H1 (cell line): Measurements from ENCODE around the gene MVD. TPM values are rescaled to one million over a fixed set of nuclear protein-coding genes. Genes with fewer than 3 reads are reported as not detected.

Experiments
- CTCF ChIA-PET: fragments of 300-600 bp; sonication (Branson Sonifier 250); formaldehyde crosslinking; loops from one replicate; lab custom pipeline; 2021; ENCODE audit not compliant: partially characterized antibody; lab: Charles Lee
- POLR2A ChIA-PET: fragments of 300-600 bp; sonication (Branson Sonifier 250); formaldehyde crosslinking; loops from one replicate; lab custom pipeline; 2021; ENCODE audit warnings: inconsistent platforms; ENCODE audit not compliant: partially characterized antibody; lab: Charles Lee
- DNase-seq, 2 experiments: peaks; one replicate each; pipeline versions ENCODE4 v3.0.0 to v3.0.0-alpha.2; 2010 to 2022; ENCODE audit warnings: low spot score in 2 of 2, low read depth in 1 of 2, mixed read lengths in 1 of 2
- FAIRE-seq: peaks from 2 replicates; lab custom pipeline; 2011; peaks lifted over from hg19 to GRCh38; lab: Jason Lieb, UNC
- H2AFZ ChIP-seq: 2 replicates; pipeline ENCODE4 v1.8.1; 2012; ENCODE audit warnings: low read length, inconsistent platforms
- H2AK5ac ChIP-seq: 2 replicates; pipeline ENCODE4 v1.6.1; 2013; ENCODE audit warnings: low read depth, low read length
- H2BK120ac ChIP-seq: replicated peaks from 2 replicates; pipeline ENCODE3; 2013; ENCODE audit warnings: low read depth, low read length, inconsistent platforms
- H2BK12ac ChIP-seq: 2 replicates; pipeline ENCODE4 v1.6.1; 2013; ENCODE audit warnings: low read depth, low read length
- H2BK15ac ChIP-seq: 2 replicates; pipeline ENCODE4 v1.6.1; 2013; ENCODE audit warnings: low read length
- H2BK20ac ChIP-seq: 2 replicates; pipeline ENCODE4 v1.6.1; 2013; ENCODE audit warnings: low read length
- H2BK5ac ChIP-seq: 2 replicates; pipeline ENCODE4 v1.6.1; 2013; ENCODE audit warnings: low read depth, low read length
- H3K14ac ChIP-seq: 2 replicates; pipeline ENCODE4 v1.6.1; 2013; ENCODE audit warnings: inconsistent platforms; ENCODE audit not compliant: insufficient read length
- H3K18ac ChIP-seq: 2 replicates; pipeline ENCODE4 v1.6.1; 2013; ENCODE audit warnings: low read length; ENCODE audit errors: extremely low read depth
- H3K23ac ChIP-seq: 2 replicates; pipeline ENCODE4 v1.6.1; 2013; ENCODE audit warnings: inconsistent platforms; ENCODE audit not compliant: insufficient read length
- H3K23me2 ChIP-seq: 2 replicates; pipeline ENCODE4 v1.6.1; 2013; ENCODE audit warnings: low read depth, low read length
- H3K27ac ChIP-seq: 2 replicates; pipeline ENCODE4 v1.6.1; 2011; ENCODE audit warnings: low read depth, low read length, inconsistent platforms
- H3K27me3 ChIP-seq, 4 experiments: replicated peaks in 1 of 4; 1 replicate in 1 of 4; 2 replicates in 3 of 4; pipeline versions ENCODE4 v1.6.1 to v1.8.1; 2011 to 2013; ENCODE audit warnings: low read length in 3 of 4, mild to moderate bottlenecking in 3 of 4, inconsistent platforms in 2 of 4, mixed read lengths in 2 of 4, moderate library complexity in 1 of 4; ENCODE audit not compliant: control insufficient read depth in 3 of 4, insufficient read depth in 3 of 4; ENCODE audit errors: extremely low read depth in 1 of 4
- H3K36me3 ChIP-seq, 4 experiments: 2 replicates each; pipeline versions ENCODE4 v1.6.1 to v1.8.1; 2011 to 2013; ENCODE audit warnings: mild to moderate bottlenecking in 4 of 4, low read length in 3 of 4, moderate library complexity in 2 of 4, control low read depth in 1 of 4, inconsistent platforms in 1 of 4; ENCODE audit not compliant: insufficient read depth in 4 of 4, control insufficient read depth in 2 of 4
- H3K4ac ChIP-seq: replicated peaks from 2 replicates; pipeline ENCODE3; 2013; ENCODE audit warnings: low read length, low read depth, mixed read lengths, inconsistent platforms; ENCODE audit not compliant: insufficient read length
- H3K4me1 ChIP-seq, 4 experiments: replicated peaks in 1 of 4; 1 replicate in 1 of 4; 2 replicates in 3 of 4; pipeline versions ENCODE4 v1.6.1 to v1.8.1; 2011 to 2013; ENCODE audit warnings: low read length in 3 of 4, inconsistent platforms in 2 of 4, mixed read lengths in 1 of 4; ENCODE audit not compliant: insufficient read depth in 4 of 4, control insufficient read depth in 3 of 4
- H3K4me2 ChIP-seq, 2 experiments: 2 replicates each; pipeline versions ENCODE4 v1.6.1 to v1.8.1; 2011 to 2013; ENCODE audit warnings: low read depth in 2 of 2, low read length in 2 of 2, control low read depth in 1 of 2, inconsistent platforms in 1 of 2, mild to moderate bottlenecking in 1 of 2; ENCODE audit not compliant: insufficient read depth in 1 of 2
- H3K4me3 ChIP-seq, 4 experiments: fragments of 200-600, 300-600 bp in 1 of 4; sonication (generic), shearing (Covaris generic), sonication (Bioruptor Twin) in 1 of 4; 2 replicates each; pipeline versions ENCODE4 v1.5.1 to v1.8.1; 2011 to 2016; ENCODE audit warnings: low read length in 4 of 4, low read depth in 3 of 4, control low read depth in 2 of 4, inconsistent platforms in 2 of 4, mild to moderate bottlenecking in 2 of 4, mixed read lengths in 1 of 4, moderate library complexity in 1 of 4; ENCODE audit not compliant: insufficient read depth in 2 of 4; ENCODE audit errors: extremely low read depth in 1 of 4
- H3K56ac ChIP-seq: replicated peaks from 2 replicates; pipeline ENCODE3; 2013; ENCODE audit warnings: low read depth, mild to moderate bottlenecking, mixed read lengths, low read length, inconsistent platforms; ENCODE audit not compliant: insufficient read length
- H3K79me1 ChIP-seq: 2 replicates; pipeline ENCODE4 v1.6.1; 2013; ENCODE audit warnings: low read depth, low read length, control low read depth
- H3K79me2 ChIP-seq, 2 experiments: 2 replicates each; pipeline versions ENCODE4 v1.6.1 to v1.8.1; 2012 to 2013; ENCODE audit warnings: low read length in 2 of 2, mild to moderate bottlenecking in 2 of 2, inconsistent platforms in 1 of 2; ENCODE audit not compliant: insufficient read depth in 2 of 2, control insufficient read depth in 1 of 2
- H3K9ac ChIP-seq, 4 experiments: replicated peaks in 1 of 4; 1 replicate in 1 of 4; 2 replicates in 3 of 4; pipeline versions ENCODE4 v1.6.1 to v1.8.1; 2011 to 2013; ENCODE audit warnings: low read depth in 3 of 4, low read length in 3 of 4, control low read depth in 2 of 4, mild to moderate bottlenecking in 2 of 4, moderate library complexity in 2 of 4, inconsistent platforms in 1 of 4; ENCODE audit errors: extremely low read depth in 1 of 4
- H3K9me3 ChIP-seq, 2 experiments: 2 replicates each; pipeline versions ENCODE4 v1.6.1 to v1.8.1; 2012 to 2013; ENCODE audit warnings: mild to moderate bottlenecking in 2 of 2, moderate library complexity in 2 of 2, control low read depth in 1 of 2, inconsistent platforms in 1 of 2, low read depth in 1 of 2, low read length in 1 of 2, mixed read lengths in 1 of 2; ENCODE audit not compliant: insufficient read depth in 2 of 2
- H4K20me1 ChIP-seq, 2 experiments: replicated peaks in 1 of 2; 2 replicates each; pipeline versions ENCODE3 to v1.8.1; 2011 to 2013; ENCODE audit warnings: inconsistent platforms in 2 of 2, low read length in 2 of 2, mild to moderate bottlenecking in 1 of 2; ENCODE audit not compliant: insufficient read depth in 2 of 2, control insufficient read depth in 1 of 2
- H4K5ac ChIP-seq: 2 replicates; pipeline ENCODE4 v1.6.1; 2013; ENCODE audit warnings: low read length, low read depth, mixed read lengths, inconsistent platforms; ENCODE audit not compliant: insufficient read length
- H4K8ac ChIP-seq: 2 replicates; pipeline ENCODE4 v1.8.0; 2013; ENCODE audit warnings: mild to moderate bottlenecking, moderate library complexity, low read length, inconsistent platforms; ENCODE audit not compliant: insufficient read depth; ENCODE audit errors: extremely low read depth
- H4K91ac ChIP-seq: replicated peaks from 2 replicates; pipeline ENCODE3; 2013; ENCODE audit warnings: low read length, mixed read lengths, inconsistent platforms; ENCODE audit not compliant: insufficient read length
- ATF2 ChIP-seq: IDR thresholded peaks from 2 replicates; pipeline ENCODE4 v1.6.1; 2012; ENCODE audit warnings: low read length, inconsistent platforms
- GABPA ChIP-seq: IDR thresholded peaks from 2 replicates; pipeline ENCODE4 v1.6.1; 2011; ENCODE audit warnings: mild to moderate bottlenecking, low read length, moderate library complexity, borderline replicate concordance; ENCODE audit not compliant: insufficient read depth
- KDM4A ChIP-seq: IDR thresholded peaks from one replicate; pipeline ENCODE4 v1.7.1; 2012; ENCODE audit warnings: low read depth, mild to moderate bottlenecking, moderate library complexity, low read length, inconsistent platforms; ENCODE audit not compliant: severe bottlenecking
- NANOG ChIP-seq: IDR thresholded peaks from 2 replicates; pipeline ENCODE4 v1.6.1; 2011; ENCODE audit warnings: low read length, low read depth, mild to moderate bottlenecking, inconsistent platforms; ENCODE audit not compliant: insufficient read depth, poor library complexity, severe bottlenecking
- PHF8 ChIP-seq: fragments of 200-600 bp; sonication (generic); conservative IDR thresholded peaks from 2 replicates; pipeline ENCODE4 v1.7.1; 2012; ENCODE audit warnings: low read depth, mild to moderate bottlenecking, inconsistent platforms, low read length, moderate library complexity
- POLR2AphosphoS5 ChIP-seq: IDR thresholded peaks from 2 replicates; pipeline ENCODE4 v1.6.1; 2011; ENCODE audit warnings: low read depth, low read length
- RXRA ChIP-seq: IDR thresholded peaks from 2 replicates; pipeline ENCODE4 v1.6.1; 2011; ENCODE audit warnings: low read depth, mild to moderate bottlenecking, low read length, moderate library complexity; ENCODE audit not compliant: insufficient read depth
- TAF7 ChIP-seq: optimal IDR thresholded peaks from 2 replicates; pipeline ENCODE3; 2011; ENCODE audit warnings: low read depth, mild to moderate bottlenecking, inconsistent platforms, low read length, moderate library complexity, borderline replicate concordance
- ZNF274 ChIP-seq: IDR thresholded peaks from 2 replicates; pipeline ENCODE4 v1.7.0; 2012; ENCODE audit warnings: low read length, borderline replicate concordance; ENCODE audit errors: extremely low read depth
- WGBS, 2 experiments: shearing (Covaris generic) in 1 of 2; methylation state at CpG; one replicate each; pipeline versions ENCODE4 v1.1.6 to v1.1.7; 2013 to 2015; ENCODE audit warnings: low lambda C conversion rate in 2 of 2, mixed read lengths in 2 of 2, inconsistent platforms in 1 of 2, low coverage in 1 of 2, missing lambda C conversion rate in 1 of 2; ENCODE audit not compliant: insufficient replicate concordance in 2 of 2, insufficient coverage in 1 of 2, insufficient read length in 1 of 2; ENCODE audit errors: extremely low coverage in 1 of 2, missing lambda C conversion rate in 1 of 2; 5-methylcytosine and 5-hydroxymethylcytosine counted together
- polyA plus RNA-seq, 7 experiments: library from polyadenylated mRNA; depleted of rRNA in 3 of 7; stranded (reverse) in 5 of 7; unstranded in 2 of 7; fragments of >200 nt in 5 of 7; fragments of 200-250 nt in 2 of 7; gene quantifications; 1 replicate in 5 of 7; 2 replicates in 1 of 7; 4 replicates in 1 of 7; pipeline versions ENCODE4 v1.2.1 to v1.2.3, GENCODE V29; 2011 to 2013; ENCODE audit warnings: missing spikeins in 2 of 7, mixed read lengths in 2 of 7
- total RNA-seq: library from RNA; stranded (reverse); fragmentation: NEBNext Ultra II Directional; extraction: Animal tissue kit (Norgen Biotek cat#: 25700); gene quantifications from 2 replicates; pipeline ENCODE4 v1.2.1, GENCODE V29; 2021
- TF ChIP-seq, protein P1 (sequence below): IDR thresholded peaks from 2 replicates; pipeline ENCODE4 v1.6.1; 2011; ENCODE audit warnings: low read depth, mild to moderate bottlenecking, low read length; ENCODE audit not compliant: insufficient read depth

Gene MVD
- total and polyA plus RNA-seq, 2 of the 8 experiments (the other 6 are each of a cell fraction or from before 2014, with no cell fraction given) = 47.2 to 77.3 TPM

DNA sequence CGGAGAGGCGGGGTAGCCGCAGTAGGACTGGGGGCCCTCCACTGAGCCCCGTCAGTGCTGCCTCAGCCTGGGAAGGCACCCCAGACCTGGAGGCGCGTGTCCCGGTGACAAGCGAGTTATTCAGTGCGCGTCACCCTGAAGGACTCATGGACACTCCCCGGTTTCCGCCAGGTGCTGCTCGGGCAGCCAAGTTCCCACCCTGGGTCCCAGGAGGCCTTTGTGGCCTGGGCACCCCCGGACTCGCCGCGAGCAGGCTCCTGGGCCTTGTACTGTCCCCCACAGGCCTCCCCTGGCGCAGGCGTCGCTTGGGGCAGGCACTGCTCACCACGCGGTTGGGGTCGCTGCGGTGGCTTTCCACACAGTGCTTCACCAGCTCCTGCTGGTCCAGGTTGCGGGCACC lies 35.8 kb upstream of the MVD start:
- Histone ChIP-seq H3K18ac (no peak overlapping the region), H2AK5ac (no peak overlapping the region), H2BK12ac (no peak overlapping the region), H2BK5ac (no peak overlapping the region), H3K9ac (no peak overlapping the region), H3K79me2 (peaks cover 0 to under 1% of the 10 kb centered on the region in 2 experiments; a peak in 1 of 4 replicates), H3K56ac (no peak overlapping the region), H2BK15ac (no peak overlapping the region), H4K20me1 (peaks cover 2 to 4% of the 10 kb centered on the region in 2 experiments), H3K4me2 (no peak overlapping the region), H4K91ac (no peak overlapping the region), H3K23me2 (no peaks in the 10 kb centered on the region), H3K9me3 (no peaks in the 10 kb centered on the region), H3K23ac (no peak overlapping the region), H4K5ac (no peak overlapping the region), H4K8ac (no peak overlapping the region; the same call in none of the 2 replicates), H2AFZ (no peak overlapping the region), H3K79me1 (peaks cover 6% of the 10 kb centered on the region; the same call in 1 of the 2 replicates), H3K27me3 (no peaks in the 10 kb centered on the region), H3K14ac (no peak overlapping the region), H3K4me3 (no peak overlapping the region), H3K27ac (no peak overlapping the region), H3K36me3 (peaks cover 0 to 15% (median 4%) of the 10 kb centered on the region in 4 experiments; a peak in 4 of 8 replicates), H3K4me1 (no peaks in the 10 kb centered on the region), H2BK20ac (no peak overlapping the region), H2BK120ac (no peak overlapping the region), H3K4ac (no peak overlapping the region)
- CTCF ChIA-PET = interaction anchor here (0.7 to 6.5 kb wide), 12 partner anchors 9 to 154 kb away, joined by 3 to 37 read pairs (median 4); no protein-coding TSS in a partner anchor
- POLR2A ChIA-PET = interaction anchor here (0.6 to 1.6 kb wide), 3 partner anchors 8 to 60 kb away, joined by 3 to 6 read pairs (median 3); partner anchors contain the start of genes CTU2 and IL17C
- 95% methylated on average over 18 of the region's 25 CpGs; no CpG with 5 or more reads in 1 of the 2 experiments for WGBS, 2 experiments
- no peak for DNase-seq
- no peak for FAIRE-seq
- TF ChIP-seq KDM4A = no peak
- TF ChIP-seq TAF7 = no peak
- TF ChIP-seq PHF8 = no peak
- no peak for TF ChIP-seq GABPA
- no peak for TF ChIP-seq ATF2
- TF ChIP-seq POLR2AphosphoS5 = no peak
- TF ChIP-seq NANOG = no peak
- TF ChIP-seq, protein P1, sequence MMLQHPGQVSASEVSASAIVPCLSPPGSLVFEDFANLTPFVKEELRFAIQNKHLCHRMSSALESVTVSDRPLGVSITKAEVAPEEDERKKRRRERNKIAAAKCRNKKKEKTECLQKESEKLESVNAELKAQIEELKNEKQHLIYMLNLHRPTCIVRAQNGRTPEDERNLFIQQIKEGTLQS = no peak
- no peak for TF ChIP-seq RXRA
- TF ChIP-seq ZNF274 = no peak
